ENCODE data around the gene SCN10A. TPM values are rescaled to one million over a fixed set of nuclear protein-coding genes. Genes with fewer than 3 reads are reported as not detected.

The SCN10A gene
- total and polyA plus RNA-seq, 2 experiments from 2014 or later = not detected

- H3K36me3 ChIP-seq (replicated peaks; ENCODE audit: insufficient read depth, low read depth) = no peaks in the 10 kb centered on the region
- no peaks in the 10 kb centered on the region for H3K27me3 ChIP-seq
- no peak overlapping the region for H3K4me2 ChIP-seq
- no peaks in the 10 kb centered on the region for H3K9me3 ChIP-seq (ENCODE audit: low read depth)
- DNase-seq (ENCODE audit: low spot score) = no peak
- H3K79me2 ChIP-seq = no peaks in the 10 kb centered on the region
- H2AFZ ChIP-seq = no peak overlapping the region
- no peak overlapping the region for H3K4me3 ChIP-seq
- H3K9me2 ChIP-seq (replicated peaks; ENCODE audit: insufficient read depth) = no peaks in the 10 kb centered on the region
- H3K27ac ChIP-seq = no peak overlapping the region
- TF ChIP-seq CTCF (IDR thresholded peaks at IDR 0.05; ENCODE audit: poor library complexity) = no peak
- TF ChIP-seq EZH2 (IDR thresholded peaks at IDR 0.05; ENCODE audit: borderline replicate concordance) = no peak
- no peak for TF ChIP-seq EZH2phosphoT487 (IDR thresholded peaks at IDR 0.05; ENCODE audit: low read depth, severe bottlenecking, unreplicated experiment)
- no peaks in the 10 kb centered on the region for H4K20me1 ChIP-seq (ENCODE audit: insufficient read depth, poor library complexity, severe bottlenecking)
- no peaks in the 10 kb centered on the region for H3K4me1 ChIP-seq (ENCODE audit: insufficient read depth)
Observed at GRCh38 chr3:38711321-38711720, 104.7 kb downstream of the SCN10A start.

- H3K9me2 ChIP-seq (replicated peaks; ENCODE audit: insufficient read depth) = no peaks in the 10 kb centered on the region
- no peak overlapping the region for H2AFZ ChIP-seq
- peaks cover 10% of the 10 kb centered on the region for H3K27me3 ChIP-seq
- H3K79me2 ChIP-seq = no peaks in the 10 kb centered on the region
- TF ChIP-seq EZH2phosphoT487 (IDR thresholded peaks at IDR 0.05; ENCODE audit: low read depth, severe bottlenecking, unreplicated experiment) (no peak), CTCF (IDR thresholded peaks at IDR 0.05; ENCODE audit: poor library complexity) (peak; percentile 39)
- no peaks in the 10 kb centered on the region for H4K20me1 ChIP-seq (ENCODE audit: insufficient read depth, poor library complexity, severe bottlenecking)
- no peak overlapping the region for H3K4me2 ChIP-seq
- H3K4me1 ChIP-seq (ENCODE audit: insufficient read depth) = no peaks in the 10 kb centered on the region
- H3K36me3 ChIP-seq (replicated peaks; ENCODE audit: insufficient read depth, low read depth) = no peaks in the 10 kb centered on the region
- no peak overlapping the region for H3K27ac ChIP-seq
- 13% methylated on average over 1 of the region's 1 CpG for WGBS (ENCODE audit: low lambda C conversion rate, missing lambda C conversion rate)
- peak; percentile 16 for DNase-seq (ENCODE audit: low spot score)
- no peak overlapping the region for H3K4me3 ChIP-seq
- H3K9me3 ChIP-seq (ENCODE audit: low read depth) = no peaks in the 10 kb centered on the region
Observed at GRCh38 chr3:38707730-38708129, 108.3 kb downstream of the SCN10A start.

- Histone ChIP-seq H3K27ac (no peak overlapping the region), H3K4me2 (no peak overlapping the region), H3K4me3 (no peak overlapping the region), H3K9me2 (replicated peaks; ENCODE audit: insufficient read depth) (no peaks in the 10 kb centered on the region), H3K9me3 (ENCODE audit: low read depth) (no peaks in the 10 kb centered on the region), H3K4me1 (ENCODE audit: insufficient read depth) (no peaks in the 10 kb centered on the region), H4K20me1 (ENCODE audit: insufficient read depth, poor library complexity, severe bottlenecking) (no peaks in the 10 kb centered on the region), H3K27me3 (peaks cover 10% of the 10 kb centered on the region), H3K79me2 (no peaks in the 10 kb centered on the region), H3K36me3 (replicated peaks; ENCODE audit: insufficient read depth, low read depth) (no peaks in the 10 kb centered on the region), H2AFZ (no peak overlapping the region)
- TF ChIP-seq CTCF (IDR thresholded peaks at IDR 0.05; ENCODE audit: poor library complexity) = no peak
- TF ChIP-seq EZH2phosphoT487 (IDR thresholded peaks at IDR 0.05; ENCODE audit: low read depth, severe bottlenecking, unreplicated experiment) = no peak
- no peak for TF ChIP-seq EZH2 (IDR thresholded peaks at IDR 0.05; ENCODE audit: borderline replicate concordance)
- DNase-seq (ENCODE audit: low spot score) = no peak
- 60% methylated on average over 2 of the region's 2 CpGs for WGBS (ENCODE audit: low lambda C conversion rate, missing lambda C conversion rate)
Observed at GRCh38 chr3:38706961-38707360, 109.1 kb downstream of the SCN10A start.

GRCh38 chr3:38702231-38702630 is 113.8 kb downstream of the SCN10A start:
- Histone ChIP-seq H4K20me1 (ENCODE audit: insufficient read depth, poor library complexity, severe bottlenecking) (no peaks in the 10 kb centered on the region), H3K27ac (no peak overlapping the region)

More at GRCh38 chr3:38702231-38702630, 113.8 kb downstream of the SCN10A start:
- no peak overlapping the region for H3K4me2 ChIP-seq
- H3K36me3 ChIP-seq (replicated peaks; ENCODE audit: insufficient read depth, low read depth) = no peaks in the 10 kb centered on the region
- WGBS (ENCODE audit: low lambda C conversion rate, missing lambda C conversion rate) = 84% methylated on average over 3 of the region's 3 CpGs
- H3K9me2 ChIP-seq (replicated peaks; ENCODE audit: insufficient read depth) = no peaks in the 10 kb centered on the region
- no peak overlapping the region for H3K4me3 ChIP-seq
- no peaks in the 10 kb centered on the region for H3K4me1 ChIP-seq (ENCODE audit: insufficient read depth)
- H2AFZ ChIP-seq = no peak overlapping the region
- no peaks in the 10 kb centered on the region for H3K9me3 ChIP-seq (ENCODE audit: low read depth)
- peaks cover 10% of the 10 kb centered on the region for H3K27me3 ChIP-seq
- DNase-seq (ENCODE audit: low spot score) = no peak
- TF ChIP-seq CTCF (IDR thresholded peaks at IDR 0.05; ENCODE audit: poor library complexity) (no peak), EZH2phosphoT487 (IDR thresholded peaks at IDR 0.05; ENCODE audit: low read depth, severe bottlenecking, unreplicated experiment) (no peak), EZH2 (IDR thresholded peaks at IDR 0.05; ENCODE audit: borderline replicate concordance) (no peak)
- no peaks in the 10 kb centered on the region for H3K79me2 ChIP-seq

Data from hepatocyte (in vitro differentiated cells).